Activated CD4-positive, alpha-beta T cell treated with anti-CD3 and anti-CD28 coated beads, Interleukin-2, amount 10 ng/mL, durations not matched to agents 7 days and 5 days (primary cell): ENCODE measurements around the gene XNDC1N. TPM values are rescaled to one million over a fixed set of nuclear protein-coding genes. Genes with fewer than 3 reads are reported as not detected.
"Not testable (repeated sequence)": the region's sequence is repeated elsewhere in the genome, so short reads cannot be mapped to it uniquely, and the experiment has no call there.

Experiments used
- CTCF ChIA-PET: fragments of 350-600 bp; sonication (Branson Sonifier 250); formaldehyde crosslinking; loops from one replicate; lab custom pipeline; 2021; ENCODE audit warnings: antibody characterized with exemption; lab: Charles Lee
- POLR2A ChIA-PET: fragments of 350-600 bp; sonication (Branson Sonifier 250); formaldehyde crosslinking; loops from one replicate; lab custom pipeline; 2021; ENCODE audit warnings: antibody characterized with exemption; lab: Charles Lee
- DNase-seq: peaks from one replicate; pipeline ENCODE4 v3.0.0-alpha.2; 2020
- H3K27ac Mint-ChIP-seq: one replicate; pipeline ENCODE4 v1.8.0; 2021; ENCODE audit warnings: mild to moderate bottlenecking, moderate library complexity, mixed read lengths
- H3K27me3 Mint-ChIP-seq: one replicate; pipeline ENCODE4 v1.8.0; 2021; ENCODE audit warnings: mixed read lengths
- H3K36me3 Mint-ChIP-seq: one replicate; pipeline ENCODE4 v1.8.0; 2021; ENCODE audit warnings: low read depth, mixed read lengths
- H3K4me1 Mint-ChIP-seq: one replicate; pipeline ENCODE4 v1.8.0; 2021; ENCODE audit warnings: mixed read lengths
- H3K4me3 Mint-ChIP-seq: one replicate; pipeline ENCODE4 v1.8.0; 2021; ENCODE audit warnings: mild to moderate bottlenecking, moderate library complexity, mixed read lengths
- H3K9me3 Mint-ChIP-seq: one replicate; pipeline ENCODE4 v1.8.0; 2021; ENCODE audit warnings: mixed read lengths
- total RNA-seq, 2 experiments: library from RNA; stranded (reverse); gene quantifications; one replicate each; pipeline ENCODE4 v1.2.3, GENCODE V29; 2021

XNDC1N gene
- total RNA-seq, 2 experiments from 2014 or later: 15.5 to 18.7 TPM

GRCh38 chr11:71928737-71929443, 496 bp upstream of the XNDC1N start, which contains the start of gene RNF121:
Gene RNF121, plus strand, starts transcription at chr11:71929046. Its CDS starts 16 bp downstream, at chr11:71929062.
- Mint-ChIP-seq H3K36me3 (peaks cover 17% of the 10 kb centered on the region), H3K27me3 (no peaks in the 10 kb centered on the region), H3K4me1 (peaks cover 48% of the 10 kb centered on the region), H3K27ac (peak within 1 kb of the TSS; percentile 99), H3K4me3 (peak within 1 kb of the TSS; percentile 97), H3K9me3 (no peaks in the 10 kb centered on the region)
- DNase-seq: peak; percentile 99
- ChIA-PET CTCF (interaction anchor here (0.7 to 2.1 kb wide), 8 partner anchors 10 to 506 kb away, joined by 3 to 6 read pairs (median 4); partner anchors contain the start of gene CLPB), POLR2A (interaction anchor here (0.6 kb wide), 1 partner anchor 210 kb away, joined by 3 read pairs; no protein-coding TSS in a partner anchor)

- no peak for DNase-seq
- Mint-ChIP-seq H3K4me1 (peaks cover 8% of the 10 kb centered on the region), H3K4me3 (no peak overlapping the region), H3K27me3 (no peaks in the 10 kb centered on the region), H3K27ac (no peak overlapping the region), H3K36me3 (peaks cover 36% of the 10 kb centered on the region), H3K9me3 (no peaks in the 10 kb centered on the region)
- POLR2A ChIA-PET: no interaction called here
- CTCF ChIA-PET: no interaction called here
Observed at GRCh38 chr11:71917646-71918140, 10.7 kb downstream of the XNDC1N start.

- Mint-ChIP-seq H3K27ac (no peak overlapping the region), H3K36me3 (peaks cover 41% of the 10 kb centered on the region), H3K4me1 (peaks cover 17% of the 10 kb centered on the region), H3K27me3 (no peaks in the 10 kb centered on the region), H3K9me3 (no peaks in the 10 kb centered on the region), H3K4me3 (no peak overlapping the region)
- CTCF ChIA-PET: interaction anchor here (0.7 kb wide), 1 partner anchor 557 kb away, joined by 3 read pairs; no protein-coding TSS in a partner anchor
- POLR2A ChIA-PET: interaction anchor here (0.7 kb wide), 1 partner anchor 259 kb away, joined by 3 read pairs; no protein-coding TSS in a partner anchor
- no peak for DNase-seq
Observed at GRCh38 chr11:71914617-71915189, 13.7 kb downstream of the XNDC1N start.

GRCh38 chr11:71913756-71914526, 14.5 kb downstream of the XNDC1N start:
- CTCF ChIA-PET: no interaction called here
- DNase-seq: no peak
- peaks cover 41% of the 10 kb centered on the region for H3K36me3 Mint-ChIP-seq
- H3K4me1 Mint-ChIP-seq: peaks cover 17% of the 10 kb centered on the region
- H3K27ac Mint-ChIP-seq: no peak overlapping the region
- no peak overlapping the region for H3K4me3 Mint-ChIP-seq
- H3K27me3 Mint-ChIP-seq: no peaks in the 10 kb centered on the region
- POLR2A ChIA-PET: no interaction called here
- H3K9me3 Mint-ChIP-seq: no peaks in the 10 kb centered on the region

- H3K4me3 Mint-ChIP-seq, POLR2A ChIA-PET, DNase-seq, CTCF ChIA-PET, H3K9me3 Mint-ChIP-seq, H3K27ac Mint-ChIP-seq, H3K27me3 Mint-ChIP-seq: not testable (repeated sequence)
- Mint-ChIP-seq H3K4me1 (peaks cover 17% of the 10 kb centered on the region), H3K36me3 (peaks cover 36% of the 10 kb centered on the region)
Observed at GRCh38 chr11:71911986-71912340, 16.4 kb downstream of the XNDC1N start.

- H3K9me3 Mint-ChIP-seq, POLR2A ChIA-PET, H3K4me3 Mint-ChIP-seq, CTCF ChIA-PET, H3K27ac Mint-ChIP-seq, H3K27me3 Mint-ChIP-seq: not testable (repeated sequence)
- peak; percentile 24 for DNase-seq
- peaks cover 37% of the 10 kb centered on the region for H3K36me3 Mint-ChIP-seq
- H3K4me1 Mint-ChIP-seq: peaks cover 17% of the 10 kb centered on the region
Observed at GRCh38 chr11:71911321-71911985, 16.9 kb downstream of the XNDC1N start.

GRCh38 chr11:71910775-71911174, 17.6 kb downstream of the XNDC1N start:
- DNase-seq, H3K27me3 Mint-ChIP-seq, POLR2A ChIA-PET, H3K4me3 Mint-ChIP-seq, H3K9me3 Mint-ChIP-seq, H3K27ac Mint-ChIP-seq, CTCF ChIA-PET: not testable (repeated sequence)
- Mint-ChIP-seq H3K36me3 (peaks cover 37% of the 10 kb centered on the region), H3K4me1 (peaks cover 17% of the 10 kb centered on the region)

GRCh38 chr11:71908218-71908617, 20.2 kb downstream of the XNDC1N start:
- Mint-ChIP-seq H3K4me3 (no peak overlapping the region), H3K9me3 (no peaks in the 10 kb centered on the region), H3K27ac (no peak overlapping the region), H3K36me3 (peaks cover 31% of the 10 kb centered on the region), H3K27me3 (no peaks in the 10 kb centered on the region), H3K4me1 (peaks cover 9% of the 10 kb centered on the region)
- DNase-seq: no peak
- ChIA-PET POLR2A (no interaction called here), CTCF (no interaction called here)

GRCh38 chr11:71901137-71901536, 27.3 kb downstream of the XNDC1N start:
- H3K27me3 Mint-ChIP-seq, H3K4me3 Mint-ChIP-seq, CTCF ChIA-PET, POLR2A ChIA-PET, H3K27ac Mint-ChIP-seq, H3K4me1 Mint-ChIP-seq, DNase-seq, H3K9me3 Mint-ChIP-seq: not testable (repeated sequence)
- H3K36me3 Mint-ChIP-seq: peaks cover 20% of the 10 kb centered on the region

- Mint-ChIP-seq H3K4me1 (no peaks in the 10 kb centered on the region), H3K27me3 (no peaks in the 10 kb centered on the region), H3K9me3 (no peaks in the 10 kb centered on the region), H3K36me3 (peaks cover 16% of the 10 kb centered on the region), H3K4me3 (no peak overlapping the region), H3K27ac (no peak overlapping the region)
- CTCF ChIA-PET: no interaction called here
- POLR2A ChIA-PET: no interaction called here
- DNase-seq: no peak
Observed at GRCh38 chr11:71895961-71896360, 32.4 kb downstream of the XNDC1N start.

GRCh38 chr11:71889181-71889872, 39.1 kb downstream of the XNDC1N start:
- H3K9me3 Mint-ChIP-seq, H3K27me3 Mint-ChIP-seq, H3K27ac Mint-ChIP-seq, DNase-seq, POLR2A ChIA-PET, H3K4me3 Mint-ChIP-seq, CTCF ChIA-PET, H3K4me1 Mint-ChIP-seq, H3K36me3 Mint-ChIP-seq: not testable (repeated sequence)

GRCh38 chr11:71888335-71889010, 39.9 kb downstream of the XNDC1N start:
- CTCF ChIA-PET, H3K4me3 Mint-ChIP-seq, H3K36me3 Mint-ChIP-seq, H3K27ac Mint-ChIP-seq, DNase-seq, H3K9me3 Mint-ChIP-seq, H3K27me3 Mint-ChIP-seq, H3K4me1 Mint-ChIP-seq, POLR2A ChIA-PET: not testable (repeated sequence)
